GM19395 (cell line): ENCODE data around the gene EFEMP1.
"Not testable (repeated sequence)": the region's sequence is repeated elsewhere in the genome, so short reads cannot be mapped to it uniquely, and the experiment has no call there.

Experiments used
- ATAC-seq: cut with Tn5 transposase; IDR thresholded peaks from one replicate; pipeline ENCODE4 v1.9.1; 2021; ENCODE audit warnings: mild to moderate bottlenecking, moderate library complexity; ENCODE audit not compliant: unreplicated experiment

Gene EFEMP1

DNA sequence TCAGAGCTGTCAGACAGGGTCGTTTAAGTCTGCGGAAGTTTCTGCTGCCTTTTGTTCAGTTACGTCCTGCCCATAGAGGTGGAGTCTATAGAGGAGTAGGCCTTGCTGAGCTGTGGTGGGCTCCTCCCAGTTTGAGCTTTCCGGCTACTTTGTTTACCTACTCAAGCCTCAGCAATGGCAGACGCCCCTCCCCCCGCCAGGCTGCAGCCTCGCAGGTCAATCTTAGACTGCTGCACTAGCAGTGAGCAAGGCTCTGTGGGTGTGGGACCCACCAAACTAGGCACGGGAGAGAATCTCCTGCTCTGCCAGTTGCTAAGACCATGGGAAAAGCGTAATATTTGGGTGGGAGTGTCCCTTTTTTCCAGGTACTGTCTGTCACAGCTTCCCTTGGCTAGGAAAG lies 86.5 kb downstream of the EFEMP1 start:
- no peak for ATAC-seq

DNA sequence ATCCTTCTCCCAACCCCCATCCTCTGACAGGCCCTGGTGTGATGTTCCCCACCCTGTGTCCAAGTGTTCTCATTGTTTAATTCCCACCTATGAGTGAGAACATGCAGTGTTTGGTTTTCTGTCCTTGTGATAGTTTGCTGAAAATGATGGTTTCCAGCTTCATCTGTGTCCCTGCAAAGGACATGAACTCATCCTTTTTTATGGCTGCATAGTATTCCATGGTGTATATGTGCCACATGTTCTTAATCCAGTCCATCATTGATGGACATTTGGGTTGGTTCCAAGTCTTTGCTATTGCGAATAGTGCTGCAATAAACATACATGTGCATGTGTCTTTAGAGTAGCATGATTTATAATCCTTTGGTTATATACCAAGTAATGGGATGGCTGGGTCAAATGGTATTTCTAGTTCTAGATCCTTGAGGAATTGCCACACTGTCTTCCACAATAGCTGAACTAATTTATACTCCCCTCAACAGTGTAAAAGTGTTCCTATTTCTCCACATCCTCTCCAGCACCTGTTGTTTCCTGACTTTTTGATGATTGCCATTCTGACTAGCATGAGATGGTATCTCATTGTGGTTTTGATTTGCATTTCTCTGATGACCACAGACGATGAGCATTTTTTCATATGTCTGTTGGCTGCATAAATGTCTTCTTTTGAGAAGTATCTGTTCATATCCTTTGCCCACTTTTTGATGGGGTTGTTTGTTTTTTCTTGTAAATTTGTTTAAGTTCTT lies 91.7 kb downstream of the EFEMP1 start:
- ATAC-seq: not testable (repeated sequence)

DNA sequence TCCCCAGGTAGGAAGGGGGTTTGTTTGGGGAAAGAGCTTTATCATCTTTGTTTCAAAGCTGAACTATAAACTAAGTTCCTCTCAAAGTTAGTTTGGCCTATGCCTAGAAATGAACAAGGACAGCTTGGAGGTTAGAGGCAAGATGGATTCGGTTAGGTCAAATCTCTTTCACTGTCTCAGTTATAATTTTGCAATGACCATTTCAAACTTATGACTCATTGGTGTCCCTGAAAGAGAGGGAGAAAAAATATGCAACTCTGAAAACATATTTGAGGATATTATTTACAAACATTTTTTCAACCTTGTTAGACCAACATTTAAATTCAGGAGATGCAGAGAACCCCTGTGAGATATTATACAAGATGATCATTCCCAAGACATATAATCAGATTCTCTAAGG lies 95.7 kb downstream of the EFEMP1 start:
- ATAC-seq: no peak

DNA sequence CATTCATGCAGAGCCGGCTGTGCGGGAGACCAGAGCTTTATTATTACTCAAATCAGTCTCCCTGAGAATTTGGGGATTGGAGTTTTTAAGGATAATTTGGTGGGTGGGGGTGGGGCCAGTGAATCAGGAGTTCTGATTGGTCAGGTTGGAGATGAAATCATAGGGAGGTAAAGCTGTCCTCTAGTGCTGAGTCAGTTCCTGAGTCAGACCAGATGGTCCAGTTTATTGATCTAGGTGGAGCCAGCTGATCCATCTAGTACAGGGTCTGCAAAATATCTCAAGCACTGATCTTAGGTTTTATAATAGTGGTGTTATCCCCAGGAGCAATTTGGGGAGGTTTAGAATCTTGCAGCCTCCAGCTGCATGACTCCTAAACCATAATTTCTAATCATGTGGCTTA lies 96.2 kb downstream of the EFEMP1 start:
- not testable (repeated sequence) for ATAC-seq

DNA sequence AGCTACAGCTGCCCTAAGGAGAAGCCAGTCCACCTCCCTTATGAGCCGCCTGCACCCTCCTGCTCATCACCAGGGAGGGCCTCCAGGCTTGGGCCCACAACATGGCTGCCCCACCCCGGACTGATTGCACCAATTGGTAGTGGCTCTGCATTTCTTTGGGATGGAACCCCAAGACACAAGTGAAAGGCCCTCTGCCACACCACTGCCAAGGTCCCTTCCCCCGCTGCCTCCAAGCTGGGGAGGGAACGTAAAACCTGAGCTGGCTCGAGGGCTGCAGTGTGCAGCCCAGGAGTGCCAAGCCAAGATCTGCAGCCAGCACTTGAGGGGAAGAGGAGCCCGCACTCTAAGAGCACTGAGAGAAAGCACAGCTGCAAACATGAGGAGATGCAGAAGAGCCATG lies 97.3 kb downstream of the EFEMP1 start:
- ATAC-seq: no peak

DNA sequence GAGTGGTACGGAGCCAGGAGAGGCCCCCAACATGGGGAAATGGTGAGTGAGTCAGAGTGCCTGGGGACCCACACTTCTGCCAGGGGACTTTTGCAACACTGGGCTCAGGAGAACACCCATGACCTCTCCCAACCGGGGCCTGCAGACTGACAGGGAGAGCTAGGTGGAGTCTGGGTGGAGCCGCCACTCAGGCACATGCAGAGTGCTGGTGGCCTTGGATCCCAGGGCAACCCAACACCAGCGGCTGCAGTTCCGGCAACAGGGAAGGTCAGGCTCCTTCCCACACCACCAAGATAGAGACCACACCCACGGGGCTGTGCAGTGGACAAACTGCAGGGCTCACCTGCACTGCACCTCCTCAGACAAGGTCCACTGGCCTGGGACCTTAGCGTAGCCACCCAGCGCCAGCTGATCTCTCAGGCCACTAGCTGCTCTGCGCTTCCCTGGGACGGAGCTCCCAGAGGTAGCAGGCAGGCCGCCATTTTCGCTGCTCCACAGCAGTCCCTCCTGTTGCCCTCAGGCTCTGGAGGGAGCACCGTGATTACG lies 99.0 kb downstream of the EFEMP1 start:
- no peak for ATAC-seq
